H1 (cell line): ENCODE data around the gene TLCD3A. TPM values are rescaled to one million over a fixed set of nuclear protein-coding genes. Genes with fewer than 3 reads are reported as not detected.

Experiments used
- CTCF ChIA-PET: fragments of 300-600 bp; sonication (Branson Sonifier 250); formaldehyde crosslinking; loops from one replicate; lab custom pipeline; 2021; ENCODE audit not compliant: partially characterized antibody; lab: Charles Lee
- POLR2A ChIA-PET: fragments of 300-600 bp; sonication (Branson Sonifier 250); formaldehyde crosslinking; loops from one replicate; lab custom pipeline; 2021; ENCODE audit warnings: inconsistent platforms; ENCODE audit not compliant: partially characterized antibody; lab: Charles Lee
- DNase-seq, 2 experiments: peaks; one replicate each; pipeline versions ENCODE4 v3.0.0 to v3.0.0-alpha.2; 2010 to 2022; ENCODE audit warnings: low spot score in 2 of 2, low read depth in 1 of 2, mixed read lengths in 1 of 2
- FAIRE-seq: peaks from 2 replicates; lab custom pipeline; 2011; peaks lifted over from hg19 to GRCh38; lab: Jason Lieb, UNC
- H2AFZ ChIP-seq: 2 replicates; pipeline ENCODE4 v1.8.1; 2012; ENCODE audit warnings: low read length, inconsistent platforms
- H2AK5ac ChIP-seq: 2 replicates; pipeline ENCODE4 v1.6.1; 2013; ENCODE audit warnings: low read depth, low read length
- H2BK120ac ChIP-seq: replicated peaks from 2 replicates; pipeline ENCODE3; 2013; ENCODE audit warnings: low read depth, low read length, inconsistent platforms
- H2BK12ac ChIP-seq: 2 replicates; pipeline ENCODE4 v1.6.1; 2013; ENCODE audit warnings: low read depth, low read length
- H2BK15ac ChIP-seq: 2 replicates; pipeline ENCODE4 v1.6.1; 2013; ENCODE audit warnings: low read length
- H2BK20ac ChIP-seq: 2 replicates; pipeline ENCODE4 v1.6.1; 2013; ENCODE audit warnings: low read length
- H2BK5ac ChIP-seq: 2 replicates; pipeline ENCODE4 v1.6.1; 2013; ENCODE audit warnings: low read depth, low read length
- H3K14ac ChIP-seq: 2 replicates; pipeline ENCODE4 v1.6.1; 2013; ENCODE audit warnings: inconsistent platforms; ENCODE audit not compliant: insufficient read length
- H3K18ac ChIP-seq: 2 replicates; pipeline ENCODE4 v1.6.1; 2013; ENCODE audit warnings: low read length; ENCODE audit errors: extremely low read depth
- H3K23ac ChIP-seq: 2 replicates; pipeline ENCODE4 v1.6.1; 2013; ENCODE audit warnings: inconsistent platforms; ENCODE audit not compliant: insufficient read length
- H3K23me2 ChIP-seq: 2 replicates; pipeline ENCODE4 v1.6.1; 2013; ENCODE audit warnings: low read depth, low read length
- H3K27ac ChIP-seq: 2 replicates; pipeline ENCODE4 v1.6.1; 2011; ENCODE audit warnings: low read depth, low read length, inconsistent platforms
- H3K27me3 ChIP-seq, 4 experiments: replicated peaks in 1 of 4; 1 replicate in 1 of 4; 2 replicates in 3 of 4; pipeline versions ENCODE4 v1.6.1 to v1.8.1; 2011 to 2013; ENCODE audit warnings: low read length in 3 of 4, mild to moderate bottlenecking in 3 of 4, inconsistent platforms in 2 of 4, mixed read lengths in 2 of 4, moderate library complexity in 1 of 4; ENCODE audit not compliant: control insufficient read depth in 3 of 4, insufficient read depth in 3 of 4; ENCODE audit errors: extremely low read depth in 1 of 4
- H3K36me3 ChIP-seq, 4 experiments: 2 replicates each; pipeline versions ENCODE4 v1.6.1 to v1.8.1; 2011 to 2013; ENCODE audit warnings: mild to moderate bottlenecking in 4 of 4, low read length in 3 of 4, moderate library complexity in 2 of 4, control low read depth in 1 of 4, inconsistent platforms in 1 of 4; ENCODE audit not compliant: insufficient read depth in 4 of 4, control insufficient read depth in 2 of 4
- H3K4ac ChIP-seq: replicated peaks from 2 replicates; pipeline ENCODE3; 2013; ENCODE audit warnings: low read length, low read depth, mixed read lengths, inconsistent platforms; ENCODE audit not compliant: insufficient read length
- H3K4me1 ChIP-seq, 4 experiments: replicated peaks in 1 of 4; 1 replicate in 1 of 4; 2 replicates in 3 of 4; pipeline versions ENCODE4 v1.6.1 to v1.8.1; 2011 to 2013; ENCODE audit warnings: low read length in 3 of 4, inconsistent platforms in 2 of 4, mixed read lengths in 1 of 4; ENCODE audit not compliant: insufficient read depth in 4 of 4, control insufficient read depth in 3 of 4
- H3K4me2 ChIP-seq, 2 experiments: 2 replicates each; pipeline versions ENCODE4 v1.6.1 to v1.8.1; 2011 to 2013; ENCODE audit warnings: low read depth in 2 of 2, low read length in 2 of 2, control low read depth in 1 of 2, inconsistent platforms in 1 of 2, mild to moderate bottlenecking in 1 of 2; ENCODE audit not compliant: insufficient read depth in 1 of 2
- H3K4me3 ChIP-seq, 4 experiments: fragments of 200-600, 300-600 bp in 1 of 4; sonication (generic), shearing (Covaris generic), sonication (Bioruptor Twin) in 1 of 4; 2 replicates each; pipeline versions ENCODE4 v1.5.1 to v1.8.1; 2011 to 2016; ENCODE audit warnings: low read length in 4 of 4, low read depth in 3 of 4, control low read depth in 2 of 4, inconsistent platforms in 2 of 4, mild to moderate bottlenecking in 2 of 4, mixed read lengths in 1 of 4, moderate library complexity in 1 of 4; ENCODE audit not compliant: insufficient read depth in 2 of 4; ENCODE audit errors: extremely low read depth in 1 of 4
- H3K56ac ChIP-seq: replicated peaks from 2 replicates; pipeline ENCODE3; 2013; ENCODE audit warnings: low read depth, mild to moderate bottlenecking, mixed read lengths, low read length, inconsistent platforms; ENCODE audit not compliant: insufficient read length
- H3K79me1 ChIP-seq: 2 replicates; pipeline ENCODE4 v1.6.1; 2013; ENCODE audit warnings: low read depth, low read length, control low read depth
- H3K79me2 ChIP-seq, 2 experiments: 2 replicates each; pipeline versions ENCODE4 v1.6.1 to v1.8.1; 2012 to 2013; ENCODE audit warnings: low read length in 2 of 2, mild to moderate bottlenecking in 2 of 2, inconsistent platforms in 1 of 2; ENCODE audit not compliant: insufficient read depth in 2 of 2, control insufficient read depth in 1 of 2
- H3K9ac ChIP-seq, 4 experiments: replicated peaks in 1 of 4; 1 replicate in 1 of 4; 2 replicates in 3 of 4; pipeline versions ENCODE4 v1.6.1 to v1.8.1; 2011 to 2013; ENCODE audit warnings: low read depth in 3 of 4, low read length in 3 of 4, control low read depth in 2 of 4, mild to moderate bottlenecking in 2 of 4, moderate library complexity in 2 of 4, inconsistent platforms in 1 of 4; ENCODE audit errors: extremely low read depth in 1 of 4
- H3K9me3 ChIP-seq, 2 experiments: 2 replicates each; pipeline versions ENCODE4 v1.6.1 to v1.8.1; 2012 to 2013; ENCODE audit warnings: mild to moderate bottlenecking in 2 of 2, moderate library complexity in 2 of 2, control low read depth in 1 of 2, inconsistent platforms in 1 of 2, low read depth in 1 of 2, low read length in 1 of 2, mixed read lengths in 1 of 2; ENCODE audit not compliant: insufficient read depth in 2 of 2
- H4K20me1 ChIP-seq, 2 experiments: replicated peaks in 1 of 2; 2 replicates each; pipeline versions ENCODE3 to v1.8.1; 2011 to 2013; ENCODE audit warnings: inconsistent platforms in 2 of 2, low read length in 2 of 2, mild to moderate bottlenecking in 1 of 2; ENCODE audit not compliant: insufficient read depth in 2 of 2, control insufficient read depth in 1 of 2
- H4K5ac ChIP-seq: 2 replicates; pipeline ENCODE4 v1.6.1; 2013; ENCODE audit warnings: low read length, low read depth, mixed read lengths, inconsistent platforms; ENCODE audit not compliant: insufficient read length
- H4K8ac ChIP-seq: 2 replicates; pipeline ENCODE4 v1.8.0; 2013; ENCODE audit warnings: mild to moderate bottlenecking, moderate library complexity, low read length, inconsistent platforms; ENCODE audit not compliant: insufficient read depth; ENCODE audit errors: extremely low read depth
- H4K91ac ChIP-seq: replicated peaks from 2 replicates; pipeline ENCODE3; 2013; ENCODE audit warnings: low read length, mixed read lengths, inconsistent platforms; ENCODE audit not compliant: insufficient read length
- BRCA1 ChIP-seq: IDR thresholded peaks from 2 replicates; pipeline ENCODE4 v1.6.1; 2012; ENCODE audit warnings: low read depth, low read length, improper control_type of control experiment
- CBX8 ChIP-seq: fragments of 300-800, 300-1000 bp; sonication (generic); IDR thresholded peaks from 2 replicates; pipeline ENCODE4 v1.7.1; 2016; ENCODE audit warnings: low read depth, low read length, borderline replicate concordance
- CHD1 ChIP-seq: IDR thresholded peaks from 2 replicates; pipeline ENCODE4 v1.6.1; 2012; ENCODE audit warnings: low read depth, low read length, improper control_type of control experiment
- E2F6 ChIP-seq: IDR thresholded peaks from 2 replicates; pipeline ENCODE4 v1.6.1; 2012; ENCODE audit warnings: inconsistent platforms
- JUND ChIP-seq: IDR thresholded peaks from 2 replicates; pipeline ENCODE4 v1.6.1; 2011; ENCODE audit warnings: mild to moderate bottlenecking, improper control_type of control experiment, low read length
- RNF2 ChIP-seq: fragments of 200-900, 300-1000 bp; sonication (generic); IDR thresholded peaks from 2 replicates; pipeline ENCODE4 v1.7.1; 2016; ENCODE audit warnings: borderline replicate concordance, low read depth, mild to moderate bottlenecking, antibody characterized with exemption, low read length; ENCODE audit not compliant: poor library complexity, severe bottlenecking; ENCODE audit errors: missing control alignments
- ZNF274 ChIP-seq: IDR thresholded peaks from 2 replicates; pipeline ENCODE4 v1.7.0; 2012; ENCODE audit warnings: low read length, borderline replicate concordance; ENCODE audit errors: extremely low read depth
- WGBS, 2 experiments: shearing (Covaris generic) in 1 of 2; methylation state at CpG; one replicate each; pipeline versions ENCODE4 v1.1.6 to v1.1.7; 2013 to 2015; ENCODE audit warnings: low lambda C conversion rate in 2 of 2, mixed read lengths in 2 of 2, inconsistent platforms in 1 of 2, low coverage in 1 of 2, missing lambda C conversion rate in 1 of 2; ENCODE audit not compliant: insufficient replicate concordance in 2 of 2, insufficient coverage in 1 of 2, insufficient read length in 1 of 2; ENCODE audit errors: extremely low coverage in 1 of 2, missing lambda C conversion rate in 1 of 2; 5-methylcytosine and 5-hydroxymethylcytosine counted together
- polyA plus RNA-seq, 7 experiments: library from polyadenylated mRNA; depleted of rRNA in 3 of 7; stranded (reverse) in 5 of 7; unstranded in 2 of 7; fragments of >200 nt in 5 of 7; fragments of 200-250 nt in 2 of 7; gene quantifications; 1 replicate in 5 of 7; 2 replicates in 1 of 7; 4 replicates in 1 of 7; pipeline versions ENCODE4 v1.2.1 to v1.2.3, GENCODE V29; 2011 to 2013; ENCODE audit warnings: missing spikeins in 2 of 7, mixed read lengths in 2 of 7
- total RNA-seq: library from RNA; stranded (reverse); fragmentation: NEBNext Ultra II Directional; extraction: Animal tissue kit (Norgen Biotek cat#: 25700); gene quantifications from 2 replicates; pipeline ENCODE4 v1.2.1, GENCODE V29; 2021
- TF ChIP-seq, protein P1 (sequence below): IDR thresholded peaks from 2 replicates; pipeline ENCODE4 v1.6.1; 2011; ENCODE audit warnings: low read depth, mild to moderate bottlenecking, low read length; ENCODE audit not compliant: insufficient read depth

TLCD3A gene
- total and polyA plus RNA-seq, 2 of the 8 experiments (the other 6 are each of a cell fraction or from before 2014, with no cell fraction given): 26.1 to 48.8 TPM

DNA sequence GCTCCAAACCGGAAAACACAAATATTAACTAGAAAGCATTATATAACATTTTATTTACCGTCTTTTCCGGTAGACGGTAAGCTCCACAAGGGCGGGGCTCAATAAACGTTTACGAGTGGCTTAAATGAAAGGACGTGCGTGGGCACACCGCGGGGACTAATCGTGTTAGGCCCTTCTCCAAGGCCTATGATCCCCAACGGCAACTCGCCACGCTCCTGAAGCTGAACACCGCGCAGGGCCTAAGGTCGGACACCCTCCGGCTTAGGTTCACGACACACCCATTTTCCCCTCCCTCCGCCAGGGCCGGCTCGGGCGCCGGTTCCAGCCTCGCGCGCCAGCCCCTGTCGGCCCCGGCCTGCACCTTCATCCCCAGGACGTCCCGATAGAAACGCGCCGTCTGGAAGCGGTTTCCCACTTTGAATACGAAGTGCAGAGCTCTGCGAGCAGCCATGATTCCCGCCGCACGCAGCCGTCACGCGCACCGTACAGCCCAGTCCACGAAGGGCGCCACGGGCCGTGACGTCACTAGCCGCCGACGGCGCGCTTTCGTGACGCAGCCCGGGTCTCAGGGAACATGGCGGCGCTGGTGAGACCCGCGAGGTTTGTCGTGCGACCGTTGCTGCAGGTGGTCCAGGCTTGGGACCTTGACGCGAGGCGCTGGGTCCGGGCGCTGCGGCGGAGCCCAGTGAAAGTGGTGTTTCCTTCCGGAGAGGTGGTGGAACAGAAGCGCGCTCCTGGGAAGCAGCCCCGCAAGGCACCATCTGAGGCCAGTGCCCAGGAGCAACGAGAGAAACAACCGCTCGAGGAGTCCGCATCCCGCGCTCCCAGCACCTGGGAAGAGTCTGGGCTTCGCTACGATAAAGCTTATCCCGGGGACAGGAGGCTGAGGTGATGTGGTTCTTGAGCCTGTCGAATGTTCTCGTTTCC is 49.7 kb downstream of the TLCD3A start, which contains the start of the genes GLOD4 and MRM3:
Gene GLOD4, minus strand, starts transcription at position 476 of the 927 bp plus-strand sequence. Its CDS starts 25 bp downstream, at position 451.
Gene MRM3, plus strand, starts transcription at position 549 of the 927 bp plus-strand sequence. Its CDS starts 26 bp downstream, at position 575.
- H3K23me2 ChIP-seq: 0 out of 2 replicates have a peak, but pooled peaks cover 2% of the 10 kb centered on the region
- TF ChIP-seq CBX8: no peak
- TF ChIP-seq JUND: peak; percentile 42; the same call in 1 of the 2 replicates
- no peak for TF ChIP-seq RNF2
- peak; percentile 75 for TF ChIP-seq BRCA1
- TF ChIP-seq, protein P1, sequence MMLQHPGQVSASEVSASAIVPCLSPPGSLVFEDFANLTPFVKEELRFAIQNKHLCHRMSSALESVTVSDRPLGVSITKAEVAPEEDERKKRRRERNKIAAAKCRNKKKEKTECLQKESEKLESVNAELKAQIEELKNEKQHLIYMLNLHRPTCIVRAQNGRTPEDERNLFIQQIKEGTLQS: peak; percentile 97
- TF ChIP-seq E2F6: 0 out of 2 replicates have a peak, but pooled peaks have one; percentile 32
- no peak for TF ChIP-seq ZNF274
- TF ChIP-seq CHD1: no peak

More for the DNA sequence above, 49.7 kb downstream of the TLCD3A start, which contains the start of the genes GLOD4 and MRM3:
- 1% methylated on average over 69 of the region's 87 CpGs; no CpG with 5 or more reads in 1 of the 2 experiments for WGBS, 2 experiments
- H2BK5ac ChIP-seq: peak within 1 kb of the TSS; percentile 74
- no peak within 1 kb of the TSS for H4K91ac ChIP-seq
- peaks cover 2% of the 10 kb centered on the region for H3K79me1 ChIP-seq
- no peak for FAIRE-seq
- peak within 1 kb of the TSS; percentile 93 to 97 (median 95) for H3K9ac ChIP-seq
- H3K27me3 ChIP-seq: no peaks in the 10 kb centered on the region
- peak within 1 kb of the TSS; percentile 89 to 100 (median 97) for H3K4me3 ChIP-seq
- 0 out of 7 replicates have a peak, but pooled peaks cover 0 to 1% (median 0%) of the 10 kb centered on the region in 4 experiments for H3K4me1 ChIP-seq
- no peak within 1 kb of the TSS; the same call in 1 of the 2 replicates for H2BK12ac ChIP-seq
- H4K8ac ChIP-seq: peak within 1 kb of the TSS; percentile 100
- H3K36me3 ChIP-seq: peaks cover 12 to 25% (median 18%) of the 10 kb centered on the region in 4 experiments
- H4K5ac ChIP-seq: peak within 1 kb of the TSS; percentile 97
- H3K14ac ChIP-seq: no peak within 1 kb of the TSS
- peak within 1 kb of the TSS; percentile 81 for H2AFZ ChIP-seq
- H3K79me2 ChIP-seq: peaks cover 7 to 58% of the 10 kb centered on the region in 2 experiments
- H2BK20ac ChIP-seq: no peak within 1 kb of the TSS
- H3K4ac ChIP-seq: no peak within 1 kb of the TSS
- H3K27ac ChIP-seq: peak within 1 kb of the TSS; percentile 87
- no peak within 1 kb of the TSS for H2AK5ac ChIP-seq
- ChIA-PET POLR2A (interaction anchor here (0.6 to 2.9 kb wide), 17 partner anchors 10 to 224 kb away, joined by 3 to 22 read pairs (median 3); partner anchors contain the start of genes GEMIN4, NXN and TIMM22), CTCF (interaction anchor here (0.7 to 2.6 kb wide), 11 partner anchors 9 to 218 kb away, joined by 3 to 13 read pairs (median 4); partner anchors contain the start of genes NXN and TIMM22)
- H2BK15ac ChIP-seq: no peak within 1 kb of the TSS
- H3K4me2 ChIP-seq: peak within 1 kb of the TSS; percentile 78 to 92
- peak in 1 of 2 experiments; percentile 99 for DNase-seq
- no peak within 1 kb of the TSS for H3K23ac ChIP-seq
- peak within 1 kb of the TSS; percentile 17; the same call in 1 of the 2 replicates for H3K18ac ChIP-seq
- no peak within 1 kb of the TSS for H3K56ac ChIP-seq
- no peaks in the 10 kb centered on the region for H3K9me3 ChIP-seq
- no peak within 1 kb of the TSS for H2BK120ac ChIP-seq
- peaks cover 0 to 5% of the 10 kb centered on the region in 2 experiments for H4K20me1 ChIP-seq
